Measurements from ENCODE around the gene TMEM225B. TPM values are rescaled to one million over a fixed set of nuclear protein-coding genes. Genes with fewer than 3 reads are reported as not detected.
"Not testable (repeated sequence)": the region's sequence is repeated elsewhere in the genome, so short reads cannot be mapped to it uniquely, and the experiment has no call there.

The TMEM225B gene
- total and polyA plus RNA-seq, 4 donors: 0.20 to 1.4 (median 1.0) TPM

DNA sequence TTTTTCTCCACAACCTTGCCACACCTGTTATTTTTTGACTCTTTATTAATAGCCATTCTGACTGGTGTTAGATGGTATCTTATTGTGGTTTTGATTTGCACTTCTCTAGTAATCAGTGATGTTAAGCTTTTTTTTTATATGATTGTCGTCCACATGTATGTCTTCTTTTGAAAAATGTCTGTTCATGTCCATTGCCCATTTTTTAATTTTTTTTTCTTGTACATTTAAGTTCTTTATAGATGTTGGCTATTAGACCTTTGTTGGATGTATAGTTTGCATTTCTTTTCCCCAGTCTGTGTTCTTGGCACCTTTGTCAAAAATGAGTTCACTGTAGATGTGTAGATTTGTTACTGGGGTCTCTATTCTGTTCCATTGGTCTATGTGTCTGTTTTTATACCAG lies 47.5 kb downstream of the TMEM225B start:
- H3K36me3 ChIP-seq (ENCODE audit: control insufficient read depth, insufficient read depth, low read length): peaks cover 6% of the 10 kb centered on the region
- H3K4me1 ChIP-seq (ENCODE audit: control insufficient read depth, insufficient read depth, low read length): no peaks in the 10 kb centered on the region
- no peak overlapping the region for H3K27ac ChIP-seq (ENCODE audit: low read depth, low read length)
- H3K4me3 ChIP-seq (ENCODE audit: low read depth, low read length): no peak overlapping the region
- WGBS (ENCODE audit: insufficient coverage): no CpG with 5 or more reads among the region's 1 CpG
- H3K9me3 ChIP-seq (ENCODE audit: control insufficient read depth, insufficient read depth, low read length): no peaks in the 10 kb centered on the region
- no peaks in the 10 kb centered on the region for H3K27me3 ChIP-seq (ENCODE audit: control insufficient read depth, insufficient read depth, low read length)
- DNase-seq (ENCODE audit: low read depth in 4 of 6, low spot score in 6 of 6): no peak

GRCh38 chr7:99648843-99649242 lies 50.8 kb downstream of the TMEM225B start:
- Histone ChIP-seq H3K27me3 (ENCODE audit: control insufficient read depth, insufficient read depth, low read length) (no peaks in the 10 kb centered on the region), H3K4me3 (ENCODE audit: low read depth, low read length) (no peak overlapping the region), H3K4me1 (ENCODE audit: control insufficient read depth, insufficient read depth, low read length) (no peaks in the 10 kb centered on the region), H3K27ac (ENCODE audit: low read depth, low read length) (no peak overlapping the region), H3K9me3 (ENCODE audit: control insufficient read depth, insufficient read depth, low read length) (no peaks in the 10 kb centered on the region), H3K36me3 (ENCODE audit: control insufficient read depth, insufficient read depth, low read length) (peaks cover 6% of the 10 kb centered on the region)
- DNase-seq (ENCODE audit: low read depth in 4 of 6, low spot score in 6 of 6): no peak
- WGBS (ENCODE audit: insufficient coverage): 100% methylated on average over 2 of the region's 2 CpGs

DNA sequence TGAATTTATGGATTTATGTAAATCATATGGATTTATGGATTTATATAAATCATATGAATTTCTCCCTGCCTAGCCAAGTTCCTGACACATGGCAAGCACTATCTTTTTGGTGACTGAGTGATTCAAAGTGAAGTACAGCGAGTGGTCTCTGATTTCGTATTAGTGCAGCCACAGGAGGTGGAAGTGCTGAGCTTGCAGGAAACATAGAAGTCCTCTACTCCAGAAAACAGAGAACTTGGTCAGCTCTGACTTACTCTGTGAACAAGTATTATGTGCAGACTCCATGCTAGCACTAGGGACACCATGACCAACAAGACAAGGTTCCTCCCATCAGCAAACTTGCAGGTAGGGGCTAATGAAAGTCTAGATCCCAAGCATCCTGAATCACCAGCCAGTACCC lies 53.2 kb downstream of the TMEM225B start:
- Histone ChIP-seq H3K36me3 (ENCODE audit: control insufficient read depth, insufficient read depth, low read length) (no peaks in the 10 kb centered on the region), H3K4me1 (ENCODE audit: control insufficient read depth, insufficient read depth, low read length) (no peaks in the 10 kb centered on the region), H3K27me3 (ENCODE audit: control insufficient read depth, insufficient read depth, low read length) (no peaks in the 10 kb centered on the region), H3K9me3 (ENCODE audit: control insufficient read depth, insufficient read depth, low read length) (no peaks in the 10 kb centered on the region), H3K4me3 (ENCODE audit: low read depth, low read length) (no peak overlapping the region), H3K27ac (ENCODE audit: low read depth, low read length) (no peak overlapping the region)
- WGBS (ENCODE audit: insufficient coverage): 80% methylated on average over 1 of the region's 2 CpGs
- DNase-seq (ENCODE audit: low read depth in 4 of 6, low spot score in 6 of 6): no peak

- no peaks in the 10 kb centered on the region for H3K4me1 ChIP-seq (ENCODE audit: control insufficient read depth, insufficient read depth, low read length)
Observed at GRCh38 chr7:99652671-99653070, 54.6 kb downstream of the TMEM225B start.

GRCh38 chr7:99653269-99653668 lies 55.2 kb downstream of the TMEM225B start:
- WGBS (ENCODE audit: insufficient coverage): no CpG with 5 or more reads among the region's 4 CpGs
- H3K9me3 ChIP-seq (ENCODE audit: control insufficient read depth, insufficient read depth, low read length); H3K4me3 ChIP-seq (ENCODE audit: low read depth, low read length); DNase-seq (ENCODE audit: low read depth in 4 of 6, low spot score in 6 of 6); H3K4me1 ChIP-seq (ENCODE audit: control insufficient read depth, insufficient read depth, low read length); H3K36me3 ChIP-seq (ENCODE audit: control insufficient read depth, insufficient read depth, low read length); H3K27me3 ChIP-seq (ENCODE audit: control insufficient read depth, insufficient read depth, low read length); H3K27ac ChIP-seq (ENCODE audit: low read depth, low read length): not testable (repeated sequence)

More at GRCh38 chr7:99652671-99653070, 54.6 kb downstream of the TMEM225B start:
- WGBS (ENCODE audit: insufficient coverage): no CpG with 5 or more reads among the region's 2 CpGs
- Histone ChIP-seq H3K27me3 (ENCODE audit: control insufficient read depth, insufficient read depth, low read length) (no peaks in the 10 kb centered on the region), H3K4me3 (ENCODE audit: low read depth, low read length) (no peak overlapping the region), H3K9me3 (ENCODE audit: control insufficient read depth, insufficient read depth, low read length) (no peaks in the 10 kb centered on the region), H3K36me3 (ENCODE audit: control insufficient read depth, insufficient read depth, low read length) (no peaks in the 10 kb centered on the region), H3K27ac (ENCODE audit: low read depth, low read length) (no peak overlapping the region)
- no peak for DNase-seq (ENCODE audit: low read depth in 4 of 6, low spot score in 6 of 6)

- no peaks in the 10 kb centered on the region for H3K9me3 ChIP-seq (ENCODE audit: control insufficient read depth, insufficient read depth, low read length)
- no peak overlapping the region for H3K27ac ChIP-seq (ENCODE audit: low read depth, low read length)
- WGBS (ENCODE audit: insufficient coverage): 100% methylated on average over 2 of the region's 3 CpGs
- no peaks in the 10 kb centered on the region for H3K36me3 ChIP-seq (ENCODE audit: control insufficient read depth, insufficient read depth, low read length)
- no peak for DNase-seq (ENCODE audit: low read depth in 4 of 6, low spot score in 6 of 6)
- no peaks in the 10 kb centered on the region for H3K27me3 ChIP-seq (ENCODE audit: control insufficient read depth, insufficient read depth, low read length)
- H3K4me3 ChIP-seq (ENCODE audit: low read depth, low read length): no peak overlapping the region
- no peaks in the 10 kb centered on the region for H3K4me1 ChIP-seq (ENCODE audit: control insufficient read depth, insufficient read depth, low read length)
Observed at GRCh38 chr7:99653754-99654153, 55.7 kb downstream of the TMEM225B start.

DNA sequence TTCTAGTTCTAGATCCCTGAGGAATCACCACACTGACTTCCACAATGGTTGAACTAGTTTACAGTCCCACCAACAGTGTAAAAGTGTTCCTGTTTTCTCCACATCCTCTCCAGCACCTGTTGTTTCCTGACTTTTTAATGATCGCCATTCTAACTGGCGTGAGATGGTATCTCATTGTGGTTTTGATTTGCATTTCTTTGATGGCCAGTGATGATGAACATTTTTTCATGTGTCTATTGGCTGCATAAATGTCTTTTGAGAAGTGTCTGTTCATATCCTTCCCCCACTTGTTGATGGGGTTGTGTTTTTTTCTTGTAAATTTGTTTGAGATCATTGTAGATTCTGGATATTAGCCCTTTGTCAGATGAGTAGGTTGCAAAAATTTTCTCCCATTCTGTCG lies 56.6 kb downstream of the TMEM225B start:
- H3K27ac ChIP-seq (ENCODE audit: low read depth, low read length); H3K4me1 ChIP-seq (ENCODE audit: control insufficient read depth, insufficient read depth, low read length); H3K4me3 ChIP-seq (ENCODE audit: low read depth, low read length); DNase-seq (ENCODE audit: low read depth in 4 of 6, low spot score in 6 of 6); H3K36me3 ChIP-seq (ENCODE audit: control insufficient read depth, insufficient read depth, low read length); H3K9me3 ChIP-seq (ENCODE audit: control insufficient read depth, insufficient read depth, low read length); H3K27me3 ChIP-seq (ENCODE audit: control insufficient read depth, insufficient read depth, low read length): not testable (repeated sequence)
- no CpG with 5 or more reads among the region's 3 CpGs for WGBS (ENCODE audit: insufficient coverage)

DNA sequence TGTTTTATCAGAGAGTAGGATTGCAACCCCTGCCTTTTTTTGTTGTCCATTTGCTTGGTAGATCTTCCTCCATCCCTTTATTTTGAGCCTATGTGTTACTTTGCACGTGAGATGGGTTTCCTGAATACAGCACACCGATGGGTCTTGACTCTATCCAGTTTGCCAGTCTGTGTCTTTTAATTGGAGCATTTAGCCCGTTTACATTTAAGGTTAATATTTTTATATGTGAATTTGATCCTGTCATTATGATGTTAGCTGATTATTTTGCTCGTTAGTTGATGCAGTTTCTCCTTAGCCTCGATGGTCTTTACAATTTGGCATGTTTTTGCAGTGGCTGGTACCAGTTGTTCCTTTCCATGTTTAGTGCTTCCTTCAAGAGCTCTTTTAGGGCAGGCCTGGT lies 59.8 kb downstream of the TMEM225B start:
- not testable (repeated sequence) for DNase-seq (ENCODE audit: low read depth in 4 of 6, low spot score in 6 of 6); H3K4me1 ChIP-seq (ENCODE audit: control insufficient read depth, insufficient read depth, low read length); H3K36me3 ChIP-seq (ENCODE audit: control insufficient read depth, insufficient read depth, low read length); H3K27ac ChIP-seq (ENCODE audit: low read depth, low read length); H3K9me3 ChIP-seq (ENCODE audit: control insufficient read depth, insufficient read depth, low read length); H3K4me3 ChIP-seq (ENCODE audit: low read depth, low read length); H3K27me3 ChIP-seq (ENCODE audit: control insufficient read depth, insufficient read depth, low read length)
- WGBS (ENCODE audit: insufficient coverage): 92% methylated on average over 2 of the region's 5 CpGs

Other genes starting within 250 kb of the TMEM225B start
- gene ARPC1B, start 223.5 kb upstream of the TMEM225B start, total RNA-seq: 100 to 1,000 TPM in 1 of 2 donors, 10 to 100 TPM in 1; 63.3 to 110 TPM
- gene ARPC1B, start 223.5 kb upstream of the TMEM225B start, polyA plus RNA-seq (ENCODE audit: insufficient read length in 2 of 2): 10 to 100 TPM; 34.0 to 45.4 TPM
- 10 to 100 TPM; 19.3 to 80.8 TPM for gene PDAP1, start 189.7 kb upstream of the TMEM225B start, total RNA-seq
- gene PDAP1, start 189.7 kb upstream of the TMEM225B start, polyA plus RNA-seq (ENCODE audit: insufficient read length in 2 of 2): 100 to 1,000 TPM; 195 to 213 TPM
- 100 to 1,000 TPM in 1 of 2 donors, 10 to 100 TPM in 1; 64.9 to 108 TPM for gene BUD31, start 189.3 kb upstream of the TMEM225B start, total RNA-seq
- gene BUD31, start 189.3 kb upstream of the TMEM225B start, polyA plus RNA-seq (ENCODE audit: insufficient read length in 2 of 2): 100 to 1,000 TPM; 115 to 125 TPM
- gene PTCD1, start 159.5 kb upstream of the TMEM225B start, total RNA-seq: 1 to 10 TPM; 5.3 to 6.8 TPM
- gene PTCD1, start 159.5 kb upstream of the TMEM225B start, polyA plus RNA-seq (ENCODE audit: insufficient read length in 2 of 2): 1 to 10 TPM; 5.3 to 6.9 TPM
- gene CPSF4, start 159.3 kb upstream of the TMEM225B start, total RNA-seq: 10 to 100 TPM; 19.6 to 38.0 TPM
- 10 to 100 TPM; 51.6 to 60.9 TPM for gene CPSF4, start 159.3 kb upstream of the TMEM225B start, polyA plus RNA-seq (ENCODE audit: insufficient read length in 2 of 2)
- 100 to 1,000 TPM; 283 to 529 TPM for gene ATP5MF, start 132.1 kb upstream of the TMEM225B start, total RNA-seq
- gene ATP5MF, start 132.1 kb upstream of the TMEM225B start, polyA plus RNA-seq (ENCODE audit: insufficient read length in 2 of 2): 100 to 1,000 TPM; 546 to 573 TPM
- gene ZNF789, start 125.4 kb upstream of the TMEM225B start, total RNA-seq: 10 to 100 TPM; 16.5 to 20.8 TPM
- 10 to 100 TPM; 26.8 to 53.8 TPM for gene ZNF789, start 125.4 kb upstream of the TMEM225B start, polyA plus RNA-seq (ENCODE audit: insufficient read length in 2 of 2)
- gene ZNF394, start 98.0 kb upstream of the TMEM225B start, total RNA-seq: 10 to 100 TPM; 25.3 to 30.7 TPM
- 10 to 100 TPM; 10.6 to 15.0 TPM for gene ZNF394, start 98.0 kb upstream of the TMEM225B start, polyA plus RNA-seq (ENCODE audit: insufficient read length in 2 of 2)
- 10 to 100 TPM; 14.6 to 17.3 TPM for gene ZKSCAN5, start 93.6 kb upstream of the TMEM225B start, total RNA-seq
- 10 to 100 TPM; 14.9 TPM for gene ZKSCAN5, start 93.6 kb upstream of the TMEM225B start, polyA plus RNA-seq (ENCODE audit: insufficient read length in 2 of 2)
- gene FAM200A, start 46.2 kb upstream of the TMEM225B start, total RNA-seq: 10 to 100 TPM; 11.6 to 12.4 TPM
- 10 to 100 TPM; 12.6 to 13.0 TPM for gene FAM200A, start 46.2 kb upstream of the TMEM225B start, polyA plus RNA-seq (ENCODE audit: insufficient read length in 2 of 2)
- 10 to 100 TPM; 76.5 to 93.3 TPM for gene ZNF655, start 39.6 kb upstream of the TMEM225B start, total RNA-seq
- gene ZNF655, start 39.6 kb upstream of the TMEM225B start, polyA plus RNA-seq (ENCODE audit: insufficient read length in 2 of 2): 10 to 100 TPM; 50.0 to 67.0 TPM
- gene ZSCAN25, start 18.7 kb downstream of the TMEM225B start, total RNA-seq: 10 to 100 TPM; 11.7 to 16.3 TPM
- gene ZSCAN25, start 18.7 kb downstream of the TMEM225B start, polyA plus RNA-seq (ENCODE audit: insufficient read length in 2 of 2): 10 to 100 TPM; 12.9 to 13.1 TPM
- gene CYP3A5, start 81.7 kb downstream of the TMEM225B start, total RNA-seq: 1 to 10 TPM; 7.2 to 8.4 TPM
- gene CYP3A5, start 81.7 kb downstream of the TMEM225B start, polyA plus RNA-seq (ENCODE audit: insufficient read length in 2 of 2): 1 to 10 TPM; 2.6 TPM
- gene CYP3A7, start 136.9 kb downstream of the TMEM225B start, total RNA-seq: 1 to 10 TPM in 1 of 2 donors, not detected in 1; 1.3 TPM
- under 1 TPM in 1 of 2 donors, not detected in 1; 0.66 TPM for gene CYP3A7, start 136.9 kb downstream of the TMEM225B start, polyA plus RNA-seq (ENCODE audit: insufficient read length in 2 of 2)
- gene CYP3A4, start 185.9 kb downstream of the TMEM225B start, total RNA-seq: under 1 TPM in 1 of 2 donors, not detected in 1; 0.11 TPM
- gene CYP3A4, start 185.9 kb downstream of the TMEM225B start, polyA plus RNA-seq (ENCODE audit: insufficient read length in 2 of 2): under 1 TPM; 0.27 to 0.40 TPM
- under 1 TPM in 1 of 2 donors, not detected in 1; 0.22 TPM for gene CYP3A43, start 229.7 kb downstream of the TMEM225B start, total RNA-seq
- gene CYP3A43, start 229.7 kb downstream of the TMEM225B start, polyA plus RNA-seq (ENCODE audit: insufficient read length in 2 of 2): under 1 TPM; 0.25 to 0.51 TPM